Bronchial epithelial cell (primary cell): ENCODE measurements around the gene GOT1. TPM values are rescaled to one million over a fixed set of nuclear protein-coding genes. Genes with fewer than 3 reads are reported as not detected.

Source experiments
- DNase-seq: peaks from one replicate; pipeline ENCODE4 v3.0.0-alpha.2; 2010; ENCODE audit warnings: low read depth
- FAIRE-seq: peaks from 2 replicates; lab custom pipeline; 2011; peaks lifted over from hg19 to GRCh38; lab: Jason Lieb, UNC
- H3K27me3 ChIP-seq: 2 replicates; pipeline ENCODE4 v1.5.1; 2011; ENCODE audit warnings: low read length; ENCODE audit not compliant: control insufficient read depth, insufficient read depth
- H3K36me3 ChIP-seq: 2 replicates; pipeline ENCODE4 v1.5.1; 2011; ENCODE audit warnings: low read length; ENCODE audit not compliant: control insufficient read depth, insufficient read depth
- H3K4me3 ChIP-seq: 2 replicates; pipeline ENCODE4 v1.5.1; 2011; ENCODE audit warnings: mild to moderate bottlenecking, low read depth, low read length, control low read depth
- CTCF ChIP-seq: IDR thresholded peaks from 2 replicates; pipeline ENCODE4 v1.5.1; 2011; ENCODE audit warnings: mild to moderate bottlenecking, moderate library complexity, low read length, control low read depth, inconsistent platforms; ENCODE audit not compliant: insufficient read depth, severe bottlenecking
- total RNA-seq: library from RNA; depleted of rRNA; stranded (reverse); fragments of >200 nt; gene quantifications from 2 replicates; pipeline ENCODE4 v1.2.1, GENCODE V29; 2014

GOT1 gene
- total RNA-seq, 1 donor from 2014 or later: 67.9 TPM

- no peak for DNase-seq
- no peak for FAIRE-seq
- no peak for TF ChIP-seq CTCF
- Histone ChIP-seq H3K27me3 (peaks cover 2% of the 10 kb centered on the region), H3K4me3 (no peak overlapping the region), H3K36me3 (no peaks in the 10 kb centered on the region)
Measured at GRCh38 chr10:99365311-99365710, 65.1 kb downstream of the GOT1 start.

GRCh38 chr10:99364125-99364524 lies 66.3 kb downstream of the GOT1 start:
- FAIRE-seq: no peak
- no peaks in the 10 kb centered on the region for H3K27me3 ChIP-seq
- H3K4me3 ChIP-seq: no peak overlapping the region
- H3K36me3 ChIP-seq: no peaks in the 10 kb centered on the region
- no peak for TF ChIP-seq CTCF
- DNase-seq: no peak

GRCh38 chr10:99360934-99361333 lies 69.5 kb downstream of the GOT1 start:
- H3K4me3 ChIP-seq: no peak overlapping the region
- DNase-seq (no peak), FAIRE-seq (peak; percentile 83)
- no peak for TF ChIP-seq CTCF
- H3K27me3 ChIP-seq: no peaks in the 10 kb centered on the region
- no peaks in the 10 kb centered on the region for H3K36me3 ChIP-seq

- no peaks in the 10 kb centered on the region for H3K36me3 ChIP-seq
- DNase-seq (no peak), FAIRE-seq (peak; percentile 28)
- no peak for TF ChIP-seq CTCF
- H3K27me3 ChIP-seq: no peaks in the 10 kb centered on the region
- H3K4me3 ChIP-seq: no peak overlapping the region
Measured at GRCh38 chr10:99358101-99358500, 72.3 kb downstream of the GOT1 start.

GRCh38 chr10:99357691-99358090 lies 72.7 kb downstream of the GOT1 start:
- no peak for DNase-seq
- FAIRE-seq: no peak
- Histone ChIP-seq H3K27me3 (no peaks in the 10 kb centered on the region), H3K4me3 (no peak overlapping the region), H3K36me3 (no peaks in the 10 kb centered on the region)
- TF ChIP-seq CTCF: no peak

GRCh38 chr10:99353182-99353581 lies 77.2 kb downstream of the GOT1 start:
- no peak for FAIRE-seq
- H3K27me3 ChIP-seq: no peaks in the 10 kb centered on the region

More at GRCh38 chr10:99353182-99353581, 77.2 kb downstream of the GOT1 start:
- no peak for TF ChIP-seq CTCF
- Histone ChIP-seq H3K36me3 (no peaks in the 10 kb centered on the region), H3K4me3 (no peak overlapping the region)
- DNase-seq: no peak
